HEK293 (cell line): ENCODE data around the gene FDXR.

Experiments
- CTCF ChIA-PET: fragments of 350-600 bp; formaldehyde crosslinking; extraction: SDS; loops from one replicate; lab custom pipeline; 2021; ENCODE audit warnings: antibody characterized with exemption; lab: Yijun Ruan, JAX
- POLR2A ChIA-PET: fragments of 300-600 bp; formaldehyde crosslinking; extraction: SDS; loops from one replicate; lab custom pipeline; 2020; ENCODE audit warnings: antibody characterized with exemption, inconsistent platforms; lab: Yijun Ruan, JAX
- H3K27ac ChIP-seq: fragments of 200-500 bp; sonication (Bioruptor generic); 2 replicates; pipeline ENCODE4 v1.5.1; 2014; ENCODE audit warnings: low read depth, low read length, control low read depth, inconsistent platforms; ENCODE audit errors: extremely low read depth
- H3K36me3 ChIP-seq, 2 experiments: fragments of 200-500 bp in 1 of 2; sonication (Bioruptor generic) in 1 of 2; 1 replicate in 1 of 2; 2 replicates in 1 of 2; pipeline ENCODE4 v1.5.1; 2014 to 2017; ENCODE audit warnings: inconsistent platforms in 2 of 2, low read length in 2 of 2; ENCODE audit not compliant: control insufficient read depth in 2 of 2, insufficient read depth in 1 of 2
- H3K4me1 ChIP-seq: fragments of 200-500 bp; sonication (Bioruptor generic); 2 replicates; pipeline ENCODE4 v1.5.1; 2014; ENCODE audit warnings: mild to moderate bottlenecking, low read length, inconsistent platforms; ENCODE audit not compliant: control insufficient read depth, insufficient read depth
- H3K4me3 ChIP-seq: 2 replicates; pipeline ENCODE4 v1.5.1; 2011; ENCODE audit warnings: low read depth, mild to moderate bottlenecking, control low read depth, low read length, moderate library complexity
- H3K9me3 ChIP-seq: fragments of 200-500 bp; sonication (Bioruptor generic); 2 replicates; pipeline ENCODE4 v1.5.1; 2014; ENCODE audit warnings: low read depth, low read length, inconsistent platforms; ENCODE audit not compliant: control insufficient read depth, insufficient read depth
- EGR2 ChIP-seq: fragments of 450-650 bp; formaldehyde crosslinking; IDR thresholded peaks from 2 replicates; pipeline ENCODE4 v1.5.1; 2016; ENCODE audit warnings: low read depth, missing biosample characterization, missing genetic modification characterization
- KLF7 ChIP-seq: fragments of 450-650 bp; formaldehyde crosslinking; IDR thresholded peaks from 2 replicates; pipeline ENCODE4 v1.5.1; 2016; ENCODE audit warnings: missing biosample characterization, missing genetic modification characterization, borderline replicate concordance
- MYNN ChIP-seq: fragments of 450-650 bp; formaldehyde crosslinking; IDR thresholded peaks from 2 replicates; pipeline ENCODE4 v1.5.1; 2016; ENCODE audit warnings: missing biosample characterization, missing genetic modification characterization, borderline replicate concordance
- ZBTB21 ChIP-seq: fragments of 450-650 bp; formaldehyde crosslinking; IDR thresholded peaks from 2 replicates; pipeline ENCODE4 v1.5.1; 2017; ENCODE audit warnings: missing biosample characterization, missing genetic modification characterization
- ZFP37 ChIP-seq: fragments of 450-650 bp; formaldehyde crosslinking; IDR thresholded peaks from 2 replicates; pipeline ENCODE4 v1.5.1; 2016; ENCODE audit warnings: missing biosample characterization, missing genetic modification characterization
- ZNF121 ChIP-seq: fragments of 450-650 bp; formaldehyde crosslinking; IDR thresholded peaks from 2 replicates; pipeline ENCODE4 v1.5.1; 2016; ENCODE audit warnings: missing biosample characterization, missing genetic modification characterization
- ZNF654 ChIP-seq: fragments of 450-650 bp; formaldehyde crosslinking; IDR thresholded peaks from 2 replicates; pipeline ENCODE4 v1.5.1; 2016; ENCODE audit warnings: low read depth, missing biosample characterization, missing genetic modification characterization
- ZNF664 ChIP-seq: fragments of 450-650 bp; formaldehyde crosslinking; IDR thresholded peaks from 2 replicates; pipeline ENCODE4 v1.5.1; 2016; ENCODE audit warnings: missing biosample characterization, missing genetic modification characterization
- ZNF701 ChIP-seq: fragments of 450-650 bp; formaldehyde crosslinking; IDR thresholded peaks from 2 replicates; pipeline ENCODE4 v1.5.1; 2016; ENCODE audit warnings: missing biosample characterization, missing genetic modification characterization
- TF ChIP-seq, protein P1 (sequence below): fragments of 450-650 bp; formaldehyde crosslinking; IDR thresholded peaks from 2 replicates; pipeline ENCODE4 v1.5.1; 2017; ENCODE audit warnings: missing biosample characterization, missing genetic modification characterization
- TF ChIP-seq, protein P2 (sequence below): fragments of 450-650 bp; formaldehyde crosslinking; IDR thresholded peaks from 2 replicates; pipeline ENCODE4 v1.5.1; 2016; ENCODE audit warnings: missing biosample characterization, missing genetic modification characterization, low read depth
- TF ChIP-seq, protein P3 (sequence below): IDR thresholded peaks from 2 replicates; pipeline ENCODE4 v1.6.1; 2011; ENCODE audit warnings: mild to moderate bottlenecking, low read depth, low read length, borderline replicate concordance
- TF ChIP-seq, protein P4 (sequence below): fragments of 450-650 bp; formaldehyde crosslinking; IDR thresholded peaks from 2 replicates; pipeline ENCODE4 v1.5.1; 2016; ENCODE audit warnings: missing biosample characterization, missing genetic modification characterization

FDXR gene

DNA sequence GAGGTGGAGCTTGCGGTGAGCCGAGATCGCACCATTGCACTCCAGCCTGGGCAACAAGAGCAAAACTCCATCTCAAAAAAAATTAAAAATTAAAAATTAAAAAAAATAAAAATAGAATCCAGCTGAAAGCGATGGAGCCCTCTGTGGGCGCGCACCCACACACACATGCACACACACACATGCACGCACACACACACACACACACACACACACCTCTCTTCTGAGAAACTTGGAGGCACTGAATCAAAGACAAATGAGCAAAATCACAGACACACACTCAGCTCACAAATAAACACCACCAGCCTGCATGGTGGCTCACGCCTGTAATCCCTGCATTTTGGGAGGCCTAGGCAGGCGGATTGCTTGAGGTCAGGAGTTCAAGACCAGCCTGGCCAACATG is 30.2 kb upstream of the FDXR start:
- H3K27ac ChIP-seq: no peak overlapping the region
- H3K4me3 ChIP-seq: no peak overlapping the region
- H3K4me1 ChIP-seq: no peaks in the 10 kb centered on the region
- POLR2A ChIA-PET: interaction anchor here (1.0 kb wide), 1 partner anchor 8 kb away, joined by 3 read pairs; no protein-coding TSS in a partner anchor
- CTCF ChIA-PET: interaction anchor here (1.5 kb wide), 1 partner anchor 38 kb away, joined by 3 read pairs; no protein-coding TSS in a partner anchor
- TF ChIP-seq KLF7 (tag by site-specific recombination) (no peak), EGR2 (tag by site-specific recombination) (peak; percentile 53), ZBTB21 (no peak)
- TF ChIP-seq, protein P1, sequence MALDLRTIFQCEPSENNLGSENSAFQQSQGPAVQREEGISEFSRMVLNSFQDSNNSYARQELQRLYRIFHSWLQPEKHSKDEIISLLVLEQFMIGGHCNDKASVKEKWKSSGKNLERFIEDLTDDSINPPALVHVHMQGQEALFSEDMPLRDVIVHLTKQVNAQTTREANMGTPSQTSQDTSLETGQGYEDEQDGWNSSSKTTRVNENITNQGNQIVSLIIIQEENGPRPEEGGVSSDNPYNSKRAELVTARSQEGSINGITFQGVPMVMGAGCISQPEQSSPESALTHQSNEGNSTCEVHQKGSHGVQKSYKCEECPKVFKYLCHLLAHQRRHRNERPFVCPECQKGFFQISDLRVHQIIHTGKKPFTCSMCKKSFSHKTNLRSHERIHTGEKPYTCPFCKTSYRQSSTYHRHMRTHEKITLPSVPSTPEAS (tag by site-specific recombination): peak; percentile 77
- no peaks in the 10 kb centered on the region for H3K9me3 ChIP-seq
- H3K36me3 ChIP-seq: no peaks in the 10 kb centered on the region

DNA sequence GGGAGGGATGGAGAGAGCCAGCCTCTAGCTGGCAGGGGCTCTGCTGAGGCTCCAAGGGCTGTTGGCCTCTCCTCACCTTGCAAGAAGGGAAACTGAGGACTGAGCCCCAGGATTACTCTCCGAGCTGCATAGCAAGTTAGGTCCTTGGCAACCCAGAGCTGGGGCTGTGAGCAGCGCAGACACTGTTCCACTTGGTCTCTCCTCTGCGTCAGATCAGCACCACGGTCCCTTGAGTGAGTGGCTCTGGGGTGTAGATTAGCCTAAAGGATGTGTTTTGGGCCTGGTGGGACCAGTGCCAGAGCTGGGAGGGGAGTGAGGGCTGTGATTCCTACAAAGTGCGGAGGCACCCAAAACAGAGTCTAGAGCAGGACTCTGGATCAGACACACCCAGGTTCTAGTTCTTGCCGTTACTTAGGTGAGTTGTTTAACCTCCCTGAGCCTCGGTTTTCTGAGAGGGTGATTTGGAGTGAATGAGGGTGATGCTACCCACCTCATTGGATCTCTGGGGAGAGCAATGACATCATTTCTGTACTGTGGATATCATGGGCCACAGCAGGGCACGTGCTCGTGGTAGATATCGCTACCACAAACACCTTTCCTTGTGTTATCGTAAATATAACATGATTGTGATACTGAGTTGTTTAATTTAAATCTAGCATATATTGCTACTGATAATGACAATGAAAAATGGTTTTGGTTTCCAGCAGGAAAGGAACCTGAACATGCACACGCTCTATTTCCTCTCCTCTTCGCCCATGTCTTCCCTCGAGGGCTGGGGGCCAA is 28.8 kb upstream of the FDXR start:
- Histone ChIP-seq H3K36me3 (no peaks in the 10 kb centered on the region), H3K4me1 (no peaks in the 10 kb centered on the region), H3K9me3 (no peaks in the 10 kb centered on the region), H3K4me3 (no peak overlapping the region), H3K27ac (no peak overlapping the region)
- no peak for TF ChIP-seq ZNF121 (tag by site-specific recombination)
- TF ChIP-seq, protein P2, sequence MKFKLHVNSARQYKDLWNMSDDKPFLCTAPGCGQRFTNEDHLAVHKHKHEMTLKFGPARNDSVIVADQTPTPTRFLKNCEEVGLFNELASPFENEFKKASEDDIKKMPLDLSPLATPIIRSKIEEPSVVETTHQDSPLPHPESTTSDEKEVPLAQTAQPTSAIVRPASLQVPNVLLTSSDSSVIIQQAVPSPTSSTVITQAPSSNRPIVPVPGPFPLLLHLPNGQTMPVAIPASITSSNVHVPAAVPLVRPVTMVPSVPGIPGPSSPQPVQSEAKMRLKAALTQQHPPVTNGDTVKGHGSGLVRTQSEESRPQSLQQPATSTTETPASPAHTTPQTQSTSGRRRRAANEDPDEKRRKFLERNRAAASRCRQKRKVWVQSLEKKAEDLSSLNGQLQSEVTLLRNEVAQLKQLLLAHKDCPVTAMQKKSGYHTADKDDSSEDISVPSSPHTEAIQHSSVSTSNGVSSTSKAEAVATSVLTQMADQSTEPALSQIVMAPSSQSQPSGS (tag by site-specific recombination): peak; percentile 29; the same call in 1 of the 2 replicates
- ChIA-PET CTCF (interaction anchor here (0.7 kb wide), 1 partner anchor 773 kb away, joined by 3 read pairs; no protein-coding TSS in a partner anchor), POLR2A (interaction anchor here (0.6 to 1.3 kb wide), 2 partner anchors 28 to 1670 kb away, joined by 3 to 5 read pairs; partner anchors contain the start of gene FDXR)

GRCh38 chr17:74900208-74900607 is 27.4 kb upstream of the FDXR start:
- Histone ChIP-seq H3K27ac (no peak overlapping the region), H3K36me3 (no peaks in the 10 kb centered on the region), H3K4me3 (no peak overlapping the region), H3K9me3 (no peaks in the 10 kb centered on the region), H3K4me1 (no peaks in the 10 kb centered on the region)
- ChIA-PET POLR2A (interaction anchor here (1.0 kb wide), 1 partner anchor 27 kb away, joined by 5 read pairs; the partner anchor contains the start of gene FDXR), CTCF (interaction anchor here (0.6 to 1.1 kb wide), 3 partner anchors 34 to 109 kb away, joined by 3 read pairs; no protein-coding TSS in a partner anchor)
- TF ChIP-seq, protein P3, sequence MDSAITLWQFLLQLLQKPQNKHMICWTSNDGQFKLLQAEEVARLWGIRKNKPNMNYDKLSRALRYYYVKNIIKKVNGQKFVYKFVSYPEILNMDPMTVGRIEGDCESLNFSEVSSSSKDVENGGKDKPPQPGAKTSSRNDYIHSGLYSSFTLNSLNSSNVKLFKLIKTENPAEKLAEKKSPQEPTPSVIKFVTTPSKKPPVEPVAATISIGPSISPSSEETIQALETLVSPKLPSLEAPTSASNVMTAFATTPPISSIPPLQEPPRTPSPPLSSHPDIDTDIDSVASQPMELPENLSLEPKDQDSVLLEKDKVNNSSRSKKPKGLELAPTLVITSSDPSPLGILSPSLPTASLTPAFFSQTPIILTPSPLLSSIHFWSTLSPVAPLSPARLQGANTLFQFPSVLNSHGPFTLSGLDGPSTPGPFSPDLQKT: no peak
- TF ChIP-seq ZNF664 (tag by site-specific recombination) (peak; percentile 61; the same call in 1 of the 2 replicates), ZNF654 (tag by site-specific recombination) (no peak), ZNF701 (tag by site-specific recombination) (no peak), MYNN (no peak), ZFP37 (no peak)
- TF ChIP-seq, protein P4, sequence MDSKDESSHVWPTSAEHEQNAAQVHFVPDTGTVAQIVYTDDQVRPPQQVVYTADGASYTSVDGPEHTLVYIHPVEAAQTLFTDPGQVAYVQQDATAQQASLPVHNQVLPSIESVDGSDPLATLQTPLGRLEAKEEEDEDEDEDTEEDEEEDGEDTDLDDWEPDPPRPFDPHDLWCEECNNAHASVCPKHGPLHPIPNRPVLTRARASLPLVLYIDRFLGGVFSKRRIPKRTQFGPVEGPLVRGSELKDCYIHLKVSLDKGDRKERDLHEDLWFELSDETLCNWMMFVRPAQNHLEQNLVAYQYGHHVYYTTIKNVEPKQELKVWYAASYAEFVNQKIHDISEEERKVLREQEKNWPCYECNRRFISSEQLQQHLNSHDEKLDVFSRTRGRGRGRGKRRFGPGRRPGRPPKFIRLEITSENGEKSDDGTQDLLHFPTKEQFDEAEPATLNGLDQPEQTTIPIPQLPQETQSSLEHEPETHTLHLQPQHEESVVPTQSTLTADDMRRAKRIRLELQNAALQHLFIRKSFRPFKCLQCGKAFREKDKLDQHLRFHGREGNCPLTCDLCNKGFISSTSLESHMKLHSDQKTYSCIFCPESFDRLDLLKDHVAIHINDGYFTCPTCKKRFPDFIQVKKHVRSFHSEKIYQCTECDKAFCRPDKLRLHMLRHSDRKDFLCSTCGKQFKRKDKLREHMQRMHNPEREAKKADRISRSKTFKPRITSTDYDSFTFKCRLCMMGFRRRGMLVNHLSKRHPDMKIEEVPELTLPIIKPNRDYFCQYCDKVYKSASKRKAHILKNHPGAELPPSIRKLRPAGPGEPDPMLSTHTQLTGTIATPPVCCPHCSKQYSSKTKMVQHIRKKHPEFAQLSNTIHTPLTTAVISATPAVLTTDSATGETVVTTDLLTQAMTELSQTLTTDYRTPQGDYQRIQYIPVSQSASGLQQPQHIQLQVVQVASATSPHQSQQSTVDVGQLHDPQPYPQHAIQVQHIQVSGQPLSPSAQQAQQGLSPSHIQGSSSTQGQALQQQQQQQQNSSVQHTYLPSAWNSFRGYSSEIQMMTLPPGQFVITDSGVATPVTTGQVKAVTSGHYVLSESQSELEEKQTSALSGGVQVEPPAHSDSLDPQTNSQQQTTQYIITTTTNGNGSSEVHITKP (tag by site-specific recombination): no peak
